HG03045 (cell line): ENCODE data around the gene UVRAG.

Experiments
- ATAC-seq: cut with Tn5 transposase; IDR thresholded peaks from one replicate; pipeline ENCODE4 v1.9.1; 2021; ENCODE audit warnings: mild to moderate bottlenecking, moderate library complexity; ENCODE audit not compliant: unreplicated experiment

Gene UVRAG

DNA sequence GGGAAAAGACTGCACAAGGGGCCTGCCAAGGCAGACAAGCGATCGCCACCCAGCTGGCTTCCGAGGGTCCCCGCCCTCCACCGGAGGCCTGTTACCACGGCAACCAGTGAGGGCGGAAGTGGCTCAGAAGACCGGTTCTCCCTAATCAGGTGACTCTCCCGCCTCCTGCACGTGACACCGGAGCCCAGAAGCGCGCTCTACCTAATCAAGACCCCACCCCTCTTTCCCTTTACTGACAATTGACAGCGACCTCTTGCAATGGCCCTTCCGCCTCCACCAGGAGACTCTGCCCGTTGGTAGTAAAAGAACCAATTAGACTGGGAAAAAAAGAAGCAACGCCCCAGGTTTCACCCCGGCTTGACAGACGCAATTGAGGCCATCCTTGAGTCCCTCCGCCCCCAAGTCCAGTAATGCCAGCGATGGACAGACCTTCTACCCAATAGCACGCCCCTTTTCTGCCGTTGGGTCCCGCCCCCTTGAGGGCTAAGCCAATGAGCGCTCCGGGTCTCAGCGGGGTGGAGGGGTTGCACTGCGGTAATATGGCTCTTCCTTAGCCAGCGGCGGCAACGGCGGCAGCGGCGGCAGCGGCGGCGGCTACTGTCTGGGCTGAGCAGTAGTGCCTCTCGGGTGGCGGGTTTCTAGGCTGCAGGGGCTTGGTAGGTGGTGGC lies at the start of gene UVRAG:
TSS of gene UVRAG (plus strand) at position 534 of the 668 bp plus-strand sequence. CDS start 198 bp downstream, outside the sequence.
- peak; percentile 81 for ATAC-seq

DNA sequence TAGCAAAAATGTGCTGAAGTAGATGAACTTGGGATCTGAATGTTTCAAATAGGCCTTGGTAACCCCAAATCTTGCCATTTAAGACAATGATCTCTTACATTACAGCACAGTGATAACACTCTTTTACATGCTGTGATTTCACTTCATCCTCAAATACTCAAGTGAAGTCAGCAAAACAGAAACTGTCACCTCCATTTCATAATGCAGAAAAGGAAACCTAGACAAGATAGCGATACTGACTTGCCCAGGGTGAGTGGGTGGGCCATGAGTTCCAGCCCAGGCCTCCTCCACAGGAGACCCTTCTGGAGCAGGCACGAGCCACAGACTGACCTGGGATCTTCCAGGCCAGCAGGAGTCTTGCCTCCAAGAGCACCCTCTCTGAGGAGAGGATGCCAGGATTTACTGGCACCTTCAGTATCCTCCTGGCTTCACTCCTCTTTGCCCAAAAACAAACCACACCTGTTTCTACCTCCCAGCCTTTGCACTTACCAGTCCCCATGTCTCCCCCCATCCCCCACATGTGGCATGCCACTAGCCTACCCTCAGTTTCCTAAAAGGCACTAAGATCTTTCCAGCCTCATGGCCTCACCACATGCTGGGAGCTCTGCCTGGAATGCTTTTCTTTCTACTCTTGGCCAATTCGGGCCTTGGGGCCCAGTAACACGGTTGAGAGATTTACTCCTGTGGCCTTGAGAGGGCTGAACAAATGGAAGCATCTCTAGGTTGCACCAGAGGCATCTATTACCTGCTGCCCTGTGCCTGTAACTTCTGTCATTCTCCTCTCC lies 48.4 kb upstream of the UVRAG start:
- ATAC-seq, result no peak

DNA sequence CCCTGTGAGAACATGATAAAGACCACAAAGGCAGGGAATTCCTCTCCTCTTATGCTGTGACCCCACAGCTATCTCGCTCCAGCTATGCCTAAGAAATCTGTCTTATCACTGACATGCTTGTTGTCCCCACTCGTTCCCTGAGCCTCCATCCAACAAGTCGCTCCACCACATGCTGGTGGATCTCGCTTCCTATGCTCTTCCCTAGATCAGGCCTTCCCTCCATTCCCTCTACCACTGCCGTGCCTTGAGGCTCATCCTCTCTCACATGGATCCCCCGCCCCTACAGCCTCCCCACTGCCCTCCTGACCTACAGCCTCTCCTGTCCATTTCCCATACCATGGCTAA lies 47.8 kb upstream of the UVRAG start:
- ATAC-seq, result no peak

DNA sequence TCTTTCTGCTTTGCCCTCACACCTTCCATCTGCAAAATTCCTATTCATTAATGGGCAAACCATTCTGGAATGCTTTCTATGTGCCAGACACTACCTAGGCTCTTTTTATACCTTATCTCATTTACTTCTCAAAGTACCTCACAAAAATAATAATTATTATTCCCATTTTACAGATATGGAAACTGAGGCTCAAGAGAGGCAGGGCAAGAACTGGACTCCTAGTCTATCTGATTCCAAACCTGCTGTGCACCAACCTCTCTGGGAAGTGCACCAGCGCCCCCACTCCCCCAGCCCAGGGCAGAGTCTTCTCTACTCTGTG lies 47.3 kb upstream of the UVRAG start:
- no peak for ATAC-seq

DNA sequence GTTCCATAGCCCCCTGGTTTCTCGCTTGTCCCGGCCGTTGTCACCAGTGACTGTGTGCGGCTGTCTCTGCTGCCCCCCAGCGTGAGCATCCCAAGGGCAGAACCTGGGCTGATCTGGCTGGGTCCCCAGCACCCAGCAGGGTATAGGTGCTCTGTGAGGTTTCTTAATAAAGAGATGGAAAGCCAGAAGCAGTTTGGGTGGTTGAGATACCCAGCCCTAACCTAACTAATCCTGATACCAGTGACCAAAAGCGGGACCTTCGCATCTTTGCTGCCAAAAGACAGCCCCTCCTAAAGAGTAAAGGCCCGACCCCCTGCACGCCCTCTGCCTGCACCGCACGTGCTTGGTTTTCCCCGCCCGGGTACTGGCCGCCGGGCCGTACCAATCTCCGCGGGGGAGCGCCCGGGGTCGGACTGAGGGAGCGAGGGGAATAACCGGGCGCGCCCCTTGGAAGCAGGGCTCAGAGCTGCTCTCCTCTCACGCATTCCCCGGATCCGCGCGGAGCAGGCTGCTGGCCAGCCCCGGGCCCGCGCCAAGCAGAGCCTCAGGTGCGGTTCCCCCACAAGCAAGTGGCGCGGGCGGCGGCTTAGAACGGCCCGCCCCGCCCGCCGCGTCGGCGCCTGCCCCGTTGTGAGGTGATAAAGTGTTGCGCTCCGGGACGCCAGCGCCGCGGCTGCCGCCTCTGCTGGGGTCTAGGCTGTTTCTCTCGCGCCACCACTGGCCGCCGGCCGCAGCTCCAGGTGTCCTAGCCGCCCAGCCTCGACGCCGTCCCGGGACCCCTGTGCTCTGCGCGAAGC lies 46.7 kb upstream of the UVRAG start, which contains the start of gene DGAT2:
TSS of gene DGAT2 (plus strand) at position 667 of the 797 bp plus-strand sequence. CDS start 214 bp downstream, outside the sequence.
- peak; percentile 79 for ATAC-seq

DNA sequence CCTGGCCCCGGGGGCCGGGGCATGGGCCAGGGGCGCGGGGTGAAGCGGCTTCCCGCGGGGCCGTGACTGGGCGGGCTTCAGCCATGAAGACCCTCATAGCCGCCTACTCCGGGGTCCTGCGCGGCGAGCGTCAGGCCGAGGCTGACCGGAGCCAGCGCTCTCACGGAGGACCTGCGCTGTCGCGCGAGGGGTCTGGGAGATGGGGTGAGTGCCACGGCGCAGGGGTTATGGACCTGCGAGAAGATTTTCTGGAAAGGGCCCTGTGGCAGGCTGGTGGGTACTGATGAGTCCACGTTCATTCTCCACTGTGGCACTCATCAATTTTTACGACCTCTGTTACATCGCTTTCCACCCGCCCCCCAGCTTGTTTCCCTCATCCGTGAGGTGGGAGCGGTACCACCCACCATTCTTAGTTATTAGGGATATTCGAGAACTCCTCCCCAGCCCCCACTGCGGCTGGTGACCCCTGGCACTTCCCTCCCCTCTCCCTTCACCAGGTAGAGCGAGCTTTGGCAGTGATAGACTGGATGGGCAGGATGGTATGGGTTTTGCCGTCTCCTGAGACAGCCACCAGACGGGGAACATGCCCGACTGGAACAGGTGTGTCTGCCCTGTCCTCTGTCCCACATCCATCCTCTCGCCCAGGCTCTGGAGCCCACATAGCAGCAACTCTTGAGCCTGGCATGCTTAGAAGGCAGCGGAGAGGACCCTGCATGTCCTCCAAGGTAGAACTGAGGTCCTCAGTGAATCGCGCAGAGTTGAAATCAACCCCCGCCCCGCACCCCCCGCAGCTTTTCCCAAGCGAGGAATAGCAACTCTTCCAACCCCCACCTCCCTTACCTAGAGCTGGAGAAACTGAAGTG lies 45.9 kb upstream of the UVRAG start:
- no peak for ATAC-seq

DNA sequence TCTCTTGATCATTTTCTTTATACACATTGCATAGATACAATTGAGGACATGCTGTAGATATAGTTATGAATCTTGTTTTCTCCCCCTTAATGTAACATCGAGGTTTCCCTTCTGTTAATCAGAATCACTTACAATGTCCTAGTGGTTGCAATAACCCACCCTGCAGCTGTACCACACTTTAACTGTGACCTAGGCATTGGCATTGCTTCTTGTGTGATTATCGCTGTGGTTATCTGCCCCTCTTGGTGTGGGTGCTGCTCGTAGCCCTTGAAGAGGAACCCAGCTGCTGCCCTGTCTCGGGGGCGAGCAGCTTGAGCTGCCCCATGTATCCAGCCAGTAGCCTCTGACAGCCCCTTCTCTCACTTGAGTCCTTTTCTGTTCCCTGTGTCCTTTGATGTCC lies 44.9 kb upstream of the UVRAG start:
- no peak for ATAC-seq

DNA sequence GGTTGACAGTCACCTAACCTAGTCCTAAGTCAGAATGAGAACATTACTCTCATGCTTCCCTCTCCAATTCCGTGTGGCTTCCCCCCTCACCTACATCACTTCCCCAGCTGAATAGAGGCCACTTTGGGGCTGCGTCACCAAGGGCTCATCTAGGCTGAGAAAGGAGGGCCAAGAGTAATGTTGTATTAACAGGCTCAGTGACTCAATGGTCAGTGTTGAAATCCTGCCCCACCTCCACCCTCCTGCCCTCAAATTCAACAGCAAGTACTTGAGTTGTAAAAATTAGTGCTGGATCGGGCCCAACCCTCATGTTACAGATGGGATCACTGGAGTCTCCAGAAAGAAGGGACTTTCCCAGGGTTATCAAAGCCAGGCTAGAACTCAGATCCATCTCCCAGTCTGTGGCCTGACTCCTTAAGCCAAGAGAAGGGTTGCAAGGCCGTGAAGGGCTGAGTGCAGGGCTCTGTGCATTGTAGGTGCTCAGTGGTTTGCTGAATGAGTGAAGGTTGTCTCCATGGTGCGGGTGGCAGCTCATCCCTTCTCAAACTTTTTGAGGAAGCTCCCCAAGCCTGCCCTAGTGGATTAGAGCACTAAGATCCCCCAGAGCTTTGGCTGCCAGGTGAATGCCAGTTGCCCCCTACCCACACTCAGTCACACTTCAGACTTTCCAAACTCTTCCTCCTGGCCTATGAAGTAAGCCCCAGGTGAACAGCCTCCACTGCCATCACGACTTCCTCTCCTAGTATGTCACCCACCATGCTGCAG lies 43.2 kb upstream of the UVRAG start:
- no peak for ATAC-seq

DNA sequence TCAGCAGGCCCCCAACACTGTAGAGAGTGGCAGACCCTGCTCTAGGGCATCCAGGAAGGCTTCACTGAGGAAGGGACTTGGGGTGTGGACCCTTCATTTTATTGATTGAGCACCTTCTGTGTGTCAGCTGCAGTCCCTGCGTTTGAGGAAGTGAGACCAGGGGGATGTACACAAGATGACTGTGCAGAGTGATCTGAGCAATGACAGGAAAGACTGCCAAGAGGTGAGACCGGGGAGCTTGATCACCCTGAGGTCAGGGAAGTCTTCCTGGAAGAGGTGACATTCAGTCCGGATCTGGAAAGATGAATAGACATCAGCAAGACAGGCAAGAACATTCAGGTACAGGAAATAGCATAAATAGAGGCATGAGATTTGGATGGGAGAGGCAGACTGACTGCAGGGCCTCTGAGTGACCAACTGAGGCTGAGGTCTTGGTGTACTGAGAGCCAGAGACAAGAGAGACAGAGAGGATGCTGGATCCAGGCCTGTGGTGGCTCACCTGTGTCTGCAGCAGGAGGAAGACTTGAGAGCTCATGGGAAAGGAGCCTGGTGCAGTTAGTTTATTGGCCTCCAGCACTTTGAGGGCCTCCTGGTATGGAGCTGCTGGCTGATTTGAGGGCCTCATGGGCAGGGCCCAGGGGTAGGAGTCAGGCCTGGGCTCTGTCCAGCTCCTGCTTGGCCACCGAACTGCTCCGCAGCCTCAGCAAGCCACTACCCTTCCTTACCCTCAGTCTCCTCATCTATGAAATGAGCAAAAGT lies 41.2 kb upstream of the UVRAG start:
- peak; percentile 81 for ATAC-seq

DNA sequence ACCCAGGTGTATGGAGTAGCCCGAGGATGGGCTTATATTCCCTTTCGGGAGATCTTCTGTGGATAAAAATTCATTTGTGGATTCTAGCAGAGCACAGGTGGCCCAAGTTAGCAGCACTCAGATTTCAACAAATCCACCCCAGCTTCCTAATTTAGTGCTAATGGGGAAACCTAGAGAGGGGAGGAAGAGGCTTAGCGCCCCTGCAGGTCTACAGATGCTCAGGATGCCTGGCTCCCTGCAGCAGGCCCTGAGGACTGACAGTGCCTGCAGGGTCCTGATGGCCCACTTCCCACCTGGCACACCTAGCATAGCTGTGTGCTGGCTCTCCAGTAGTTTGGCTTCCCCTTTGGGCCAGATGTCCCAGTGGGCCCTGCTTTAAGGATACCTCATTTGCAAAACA lies 40.0 kb upstream of the UVRAG start:
- no peak for ATAC-seq

DNA sequence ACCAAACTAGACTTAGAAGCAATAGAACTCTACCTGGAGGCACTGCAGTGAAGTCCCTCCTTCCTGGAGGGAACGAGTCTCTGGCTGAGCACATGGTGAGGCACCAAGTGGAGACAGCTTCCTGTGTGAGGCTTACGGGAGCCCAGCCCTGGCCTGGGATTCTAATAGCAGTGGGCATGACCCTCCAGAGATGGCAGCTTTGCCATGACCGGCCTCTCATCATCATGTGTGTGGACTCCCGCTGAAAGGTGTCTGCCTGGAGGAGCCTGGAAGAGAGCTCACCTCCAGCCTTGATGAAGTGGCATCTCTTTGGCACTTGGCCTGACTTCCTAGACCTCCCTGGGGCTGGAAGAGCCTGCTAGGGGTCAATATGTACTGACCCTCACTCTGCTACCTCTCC lies 38.5 kb upstream of the UVRAG start:
- no peak for ATAC-seq

DNA sequence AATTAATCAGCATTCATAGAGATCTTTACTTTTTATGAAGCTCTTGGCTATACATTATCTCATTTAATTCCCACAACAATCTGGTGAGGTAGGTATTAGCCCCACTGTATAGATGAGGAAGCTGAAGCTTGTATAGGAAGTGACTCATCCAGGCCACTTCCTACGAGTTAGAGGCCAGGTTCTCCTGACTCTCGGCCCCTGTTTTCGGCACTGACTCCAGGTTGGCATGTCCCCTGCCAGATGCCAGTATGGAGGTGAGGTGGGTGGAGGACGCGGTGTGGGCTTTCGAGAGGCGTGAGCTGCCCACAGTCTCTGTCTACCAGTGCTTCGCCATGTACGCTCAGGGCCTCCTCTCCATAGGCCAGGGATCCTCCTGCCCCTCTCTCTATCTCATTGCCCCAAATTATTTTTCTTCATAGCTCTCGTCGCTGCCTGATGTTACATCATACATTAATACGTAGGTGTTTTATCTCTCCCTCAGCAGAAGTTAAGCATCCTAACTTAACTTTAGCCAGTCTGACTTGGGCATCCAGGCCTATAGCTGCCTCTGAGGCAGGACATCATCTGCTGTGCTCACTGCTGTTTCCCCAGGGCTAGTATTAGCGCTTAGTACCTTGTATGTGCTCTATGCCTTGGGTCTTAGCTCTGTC lies 37.4 kb upstream of the UVRAG start:
- ATAC-seq, result no peak

DNA sequence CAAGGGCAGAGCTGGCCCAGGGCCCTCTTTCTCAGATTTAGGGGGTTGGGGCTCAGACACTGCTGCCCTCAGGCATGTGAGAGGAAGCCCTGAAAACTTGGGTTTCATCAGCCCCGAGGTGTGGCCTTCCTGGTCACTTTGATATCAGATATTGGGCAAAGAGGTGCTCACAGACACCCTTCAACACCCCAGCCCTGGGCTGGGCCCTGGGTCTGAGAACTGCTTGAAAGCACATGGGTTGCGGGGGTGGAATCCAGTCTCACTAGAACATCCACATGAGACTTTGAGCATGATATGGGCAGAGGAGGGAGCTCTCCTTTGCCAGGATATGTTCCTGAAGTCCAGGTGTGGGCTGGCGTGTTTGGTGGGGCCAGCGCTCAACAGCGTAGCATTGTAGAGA lies 36.0 kb upstream of the UVRAG start:
- ATAC-seq, result no peak

DNA sequence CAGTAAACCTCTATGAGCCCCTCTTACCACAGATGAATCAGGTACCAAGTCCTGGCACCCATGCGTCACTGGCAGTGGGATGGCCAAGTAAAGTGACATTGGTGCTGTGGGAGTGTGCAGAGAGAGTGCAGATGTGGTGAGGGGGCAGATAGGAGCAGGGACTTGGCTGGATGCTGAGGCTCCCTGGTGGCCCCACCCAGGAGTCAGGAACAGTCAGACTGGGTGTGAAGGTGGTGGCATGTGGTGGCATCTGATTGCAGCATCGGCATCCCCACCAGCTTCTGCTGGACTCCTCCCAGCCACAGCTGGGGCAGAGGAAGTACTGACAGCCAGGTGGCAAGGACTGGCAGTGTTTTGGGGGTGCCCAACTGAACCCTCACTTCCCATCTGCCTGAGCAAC lies 35.0 kb upstream of the UVRAG start:
- ATAC-seq, result no peak

DNA sequence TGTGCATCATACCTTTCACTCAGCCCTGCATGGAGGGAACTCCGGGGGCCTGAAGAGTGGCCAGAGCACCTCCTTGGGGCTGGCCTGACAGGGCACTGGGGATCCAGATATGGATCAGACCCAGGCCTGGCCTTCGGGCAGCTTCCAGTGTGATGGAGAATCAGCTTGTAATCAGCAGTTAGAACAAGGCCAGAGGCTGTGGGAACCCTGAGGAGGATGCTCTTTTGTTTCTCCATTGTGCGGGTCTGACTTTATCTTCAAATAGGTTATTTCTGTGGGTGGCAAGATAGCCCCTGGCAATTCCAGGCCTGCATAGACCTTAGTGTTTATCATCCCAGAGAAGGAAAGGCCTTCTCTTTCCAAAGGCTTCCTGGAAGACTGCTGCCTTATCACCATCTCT lies 34.1 kb upstream of the UVRAG start:
- ATAC-seq, result no peak

DNA sequence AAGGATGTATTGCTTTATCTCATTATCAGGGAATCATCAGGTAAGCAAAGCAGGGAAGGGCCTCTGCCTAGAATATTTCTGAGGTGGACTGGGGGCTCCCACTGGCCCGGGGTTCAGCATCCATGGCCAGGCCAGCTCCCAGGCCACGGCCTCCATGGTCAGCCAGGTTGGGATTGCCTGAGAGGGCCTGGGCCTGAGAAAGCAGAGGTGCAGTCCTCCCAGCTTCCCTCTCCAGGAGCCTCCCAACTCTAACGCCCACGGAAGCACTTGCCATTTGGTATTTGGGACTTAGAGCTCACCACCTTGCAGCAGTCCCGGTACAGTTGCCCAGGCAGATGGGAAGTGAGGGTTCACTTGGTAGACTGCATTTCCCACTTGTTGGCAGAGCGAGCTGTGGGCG lies 33.7 kb upstream of the UVRAG start:
- ATAC-seq, result no peak

DNA sequence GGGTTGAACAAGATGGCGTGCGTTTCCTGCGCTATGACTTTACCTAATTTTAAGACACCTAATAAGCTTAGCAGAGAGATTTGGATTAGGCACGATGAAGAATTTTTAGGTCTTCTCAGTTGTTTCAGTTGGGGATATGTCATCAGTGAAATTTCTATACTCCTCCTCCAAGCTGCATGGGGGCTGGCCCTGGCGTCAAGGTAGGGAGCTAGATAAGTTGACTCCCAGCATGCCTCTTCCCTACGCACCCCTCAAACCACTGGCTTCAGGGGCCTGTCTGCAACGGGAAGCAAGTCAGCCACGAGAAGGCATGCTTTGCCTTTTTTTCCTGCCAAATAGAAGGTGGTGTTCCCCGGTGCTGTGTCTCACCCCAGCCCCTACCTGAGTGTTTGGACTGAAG lies 33.2 kb upstream of the UVRAG start:
- no peak for ATAC-seq

DNA sequence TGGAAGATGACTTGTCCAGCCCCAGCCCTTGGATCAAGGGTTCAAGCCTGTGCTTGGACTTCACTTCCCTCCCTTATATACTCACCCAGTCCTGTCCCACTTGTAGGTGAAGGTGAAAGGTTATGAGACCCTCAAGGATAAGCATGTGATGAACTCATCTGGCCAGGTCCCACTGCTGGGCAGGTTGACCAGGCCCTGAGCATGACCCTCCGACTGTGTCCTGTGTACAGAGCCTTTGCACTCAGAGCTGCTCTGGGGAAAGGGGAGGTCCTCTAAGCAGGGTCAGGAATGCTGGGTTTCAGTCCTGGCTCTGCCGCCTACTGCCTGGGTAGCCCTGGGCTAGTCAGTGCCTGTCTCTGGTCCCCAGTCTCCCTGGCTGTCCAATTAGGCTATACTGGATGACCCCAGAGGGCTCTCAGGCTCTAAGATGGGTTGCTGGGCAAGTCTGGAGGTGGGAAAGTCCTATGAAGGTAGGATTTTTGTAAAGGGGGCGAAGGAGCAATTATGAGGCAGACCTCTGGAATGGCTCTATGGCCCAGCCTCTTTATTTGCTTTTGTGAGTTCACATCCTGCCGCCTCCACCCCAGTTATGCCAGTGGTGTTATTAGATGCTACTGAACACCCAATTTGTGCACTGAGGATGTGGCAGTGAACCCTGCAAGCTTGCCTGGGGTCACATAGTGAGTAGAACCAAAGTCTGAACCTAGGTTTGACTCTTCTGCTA lies 32.3 kb upstream of the UVRAG start:
- no peak for ATAC-seq
